Measurements from ENCODE around the gene USP37.

Gene USP37

DNA sequence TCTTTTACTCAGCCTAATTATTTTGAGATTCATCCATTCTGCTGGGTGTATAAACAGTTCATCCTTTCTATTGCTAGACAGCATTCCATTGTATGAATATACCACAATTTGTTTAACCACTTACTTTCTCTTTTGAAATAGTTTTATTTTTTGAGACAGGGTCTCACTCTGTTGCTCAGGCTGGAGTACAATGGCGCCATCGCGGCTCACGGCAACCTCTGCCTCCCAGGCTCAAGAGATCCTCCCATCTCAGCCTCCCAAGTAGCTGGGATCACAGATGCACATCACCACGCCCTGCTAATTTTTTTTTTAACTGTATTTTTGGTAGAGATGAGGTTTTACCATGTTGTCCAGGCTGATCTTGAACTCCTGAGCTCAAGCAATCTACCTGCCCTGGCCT, 54.5 kb downstream of the USP37 start:
- TF ChIP-seq, protein P1, sequence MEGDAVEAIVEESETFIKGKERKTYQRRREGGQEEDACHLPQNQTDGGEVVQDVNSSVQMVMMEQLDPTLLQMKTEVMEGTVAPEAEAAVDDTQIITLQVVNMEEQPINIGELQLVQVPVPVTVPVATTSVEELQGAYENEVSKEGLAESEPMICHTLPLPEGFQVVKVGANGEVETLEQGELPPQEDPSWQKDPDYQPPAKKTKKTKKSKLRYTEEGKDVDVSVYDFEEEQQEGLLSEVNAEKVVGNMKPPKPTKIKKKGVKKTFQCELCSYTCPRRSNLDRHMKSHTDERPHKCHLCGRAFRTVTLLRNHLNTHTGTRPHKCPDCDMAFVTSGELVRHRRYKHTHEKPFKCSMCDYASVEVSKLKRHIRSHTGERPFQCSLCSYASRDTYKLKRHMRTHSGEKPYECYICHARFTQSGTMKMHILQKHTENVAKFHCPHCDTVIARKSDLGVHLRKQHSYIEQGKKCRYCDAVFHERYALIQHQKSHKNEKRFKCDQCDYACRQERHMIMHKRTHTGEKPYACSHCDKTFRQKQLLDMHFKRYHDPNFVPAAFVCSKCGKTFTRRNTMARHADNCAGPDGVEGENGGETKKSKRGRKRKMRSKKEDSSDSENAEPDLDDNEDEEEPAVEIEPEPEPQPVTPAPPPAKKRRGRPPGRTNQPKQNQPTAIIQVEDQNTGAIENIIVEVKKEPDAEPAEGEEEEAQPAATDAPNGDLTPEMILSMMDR (IDR thresholded peaks at IDR 0.05) = no peak

DNA sequence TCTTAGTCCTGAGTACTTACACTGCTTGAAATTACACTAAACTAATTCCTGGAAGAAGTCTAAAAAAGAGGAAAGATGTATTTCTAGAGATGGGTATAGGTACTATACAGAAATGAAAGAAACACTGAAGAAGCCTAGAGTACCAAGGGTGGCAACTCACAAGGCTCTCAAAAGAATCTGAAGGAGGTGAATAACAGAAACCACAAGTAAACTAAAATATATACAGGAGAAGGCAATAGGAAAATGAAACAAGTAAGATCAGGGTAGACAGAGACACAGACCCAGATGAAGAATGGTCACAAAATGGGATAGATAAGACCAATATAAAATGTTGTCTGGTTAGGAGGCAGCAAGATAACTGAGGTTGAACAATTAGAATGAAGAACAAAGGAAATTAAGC, 59.9 kb downstream of the USP37 start:
- TF ChIP-seq, protein P1 (IDR thresholded peaks at IDR 0.05) = no peak

DNA sequence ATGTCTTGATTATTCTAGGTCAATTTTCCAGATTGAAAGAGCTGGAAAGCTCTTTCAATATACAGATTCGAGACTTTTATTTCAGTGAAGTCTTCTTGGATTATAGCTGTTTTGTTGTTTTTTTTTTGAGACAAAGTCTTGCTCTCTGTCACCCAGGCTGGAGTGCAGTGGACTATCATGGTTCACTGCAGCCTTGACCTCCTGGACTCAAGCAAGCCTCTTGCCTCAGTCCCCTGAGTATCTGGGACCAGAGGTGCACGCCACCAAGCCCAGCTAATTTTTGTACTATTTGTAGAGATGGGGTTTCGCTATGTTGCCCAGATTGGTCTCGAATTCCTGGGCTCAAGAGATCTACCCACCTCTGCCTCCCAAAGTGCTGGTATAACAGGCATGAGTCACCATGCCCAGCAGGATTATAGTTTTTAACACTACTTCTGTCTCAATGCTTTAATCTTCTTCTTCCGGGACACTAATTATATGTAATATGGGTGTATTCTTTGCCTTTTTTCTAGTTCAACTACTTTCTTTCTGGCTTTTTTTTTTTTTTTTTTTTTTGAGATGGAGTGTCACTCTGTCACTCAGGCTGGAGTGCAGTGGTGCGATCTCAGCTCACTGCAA, 62.3 kb downstream of the USP37 start:
- TF ChIP-seq, protein P1 (IDR thresholded peaks at IDR 0.05) = no peak

DNA sequence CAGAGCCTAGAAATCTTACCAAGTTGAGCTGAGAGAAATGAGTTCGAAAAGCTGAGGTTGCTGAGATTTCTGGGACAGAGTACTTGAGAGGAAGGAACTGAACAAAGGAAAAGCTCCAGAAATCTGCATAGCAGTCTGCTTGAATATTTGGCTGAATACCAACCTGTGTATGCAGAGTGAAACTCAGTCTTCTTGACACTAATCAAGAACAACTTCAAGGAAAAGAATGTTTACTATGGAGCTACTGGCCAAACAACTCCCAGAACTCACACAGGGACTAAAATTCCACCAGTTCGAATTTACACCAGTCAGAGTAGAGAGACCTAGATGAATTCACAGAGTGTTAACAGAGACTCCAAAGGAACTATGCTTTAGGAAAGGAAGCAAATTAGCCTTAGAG, 66.5 kb downstream of the USP37 start:
- TF ChIP-seq, protein P1 (IDR thresholded peaks at IDR 0.05) = no peak

DNA sequence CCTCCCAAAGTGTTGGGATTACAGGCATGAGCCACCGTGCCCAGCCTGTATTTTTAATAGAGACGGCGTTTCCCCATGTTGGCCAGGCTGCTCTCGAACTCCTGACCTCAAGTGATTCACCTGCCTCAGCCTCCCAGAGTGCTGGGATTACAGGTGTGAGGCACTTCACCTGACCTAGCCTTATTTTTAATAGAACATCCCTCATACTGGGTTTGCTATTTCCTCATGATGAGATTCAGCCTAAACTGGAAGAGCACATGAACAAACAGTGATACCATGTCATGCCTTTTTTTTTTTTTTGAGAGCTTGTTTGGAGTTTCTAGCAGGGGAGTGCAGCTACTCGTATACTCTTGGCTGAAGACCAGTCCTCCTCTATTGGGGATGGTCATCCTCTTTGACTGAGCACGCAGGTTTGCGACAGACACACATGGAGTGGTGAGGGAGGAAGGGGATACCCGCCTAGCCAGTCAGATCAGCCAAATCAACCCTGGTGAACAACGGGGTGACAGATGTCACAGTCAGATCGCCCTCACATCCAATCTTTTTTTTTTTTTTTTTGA, 67.6 kb downstream of the USP37 start:
- TF ChIP-seq, protein P1 (IDR thresholded peaks at IDR 0.05) = no peak

DNA sequence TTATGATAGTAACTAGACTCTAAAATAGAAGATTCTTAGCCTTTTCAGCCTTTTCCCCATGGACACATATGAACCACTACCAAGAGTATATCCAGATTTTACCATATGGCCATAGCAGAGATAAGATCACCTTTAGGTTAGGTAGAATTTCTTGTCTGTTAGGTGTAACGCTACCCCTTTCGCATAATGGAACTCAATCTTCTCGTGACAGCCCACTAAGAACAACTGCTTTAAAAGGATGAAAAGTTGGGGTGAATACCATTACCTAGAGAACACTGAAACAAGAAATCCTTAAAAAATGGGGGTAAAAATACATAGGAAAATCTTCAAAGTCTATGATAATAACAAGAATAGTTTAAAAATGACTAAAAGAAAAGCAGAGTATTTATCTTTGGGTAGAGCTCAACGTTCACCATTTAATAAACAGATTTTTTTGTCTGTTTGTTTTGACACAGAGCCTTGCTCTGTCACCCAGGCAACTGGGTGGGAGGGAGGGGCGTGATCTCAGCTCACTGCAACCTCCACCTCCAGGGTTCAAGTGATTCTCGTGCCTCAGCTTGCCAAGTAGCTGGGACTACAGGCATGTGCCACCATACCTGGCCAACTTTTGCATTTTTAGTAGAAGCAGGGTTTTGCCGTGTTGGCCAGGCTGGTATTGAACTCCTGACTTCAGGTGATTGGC, 82.0 kb downstream of the USP37 start:
- TF ChIP-seq, protein P1 (IDR thresholded peaks at IDR 0.05) = no peak

DNA sequence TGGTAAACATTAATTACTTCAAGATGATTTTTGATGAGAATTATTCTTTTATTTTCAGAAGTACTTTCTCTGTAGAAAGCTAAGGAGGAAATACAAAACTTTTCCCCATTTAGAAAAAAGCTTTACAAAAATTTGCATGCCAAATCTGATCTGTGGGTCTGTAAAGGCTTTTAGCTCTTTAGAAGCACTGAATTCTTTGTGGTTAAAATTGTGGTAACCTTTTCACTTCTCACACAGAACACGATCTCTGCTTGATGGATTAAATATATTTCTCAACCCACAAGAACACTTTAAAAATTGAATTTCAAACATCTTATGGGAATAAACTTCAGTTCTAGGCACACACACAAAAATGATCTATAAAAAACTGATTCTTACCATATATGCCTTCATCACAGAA, 85.5 kb downstream of the USP37 start:
- TF ChIP-seq, protein P1 (IDR thresholded peaks at IDR 0.05) = no peak
